HCT116 (cell line): Measurements from ENCODE around the gene LIN28A.

ENCODE experiments used
- EGR1 ChIP-seq: IDR thresholded peaks from 2 replicates; pipeline ENCODE4 v1.6.1; 2012; ENCODE audit warnings: low read depth
- EZH2phosphoT487 ChIP-seq: fragments of 200-600 bp; IDR thresholded peaks from 2 replicates; pipeline ENCODE4 v1.6.1; 2018; ENCODE audit warnings: antibody characterized with exemption, borderline replicate concordance
- POLR2A ChIP-seq: IDR thresholded peaks from 2 replicates; pipeline ENCODE4 v1.7.0; 2011; ENCODE audit warnings: borderline replicate concordance; ENCODE audit not compliant: insufficient read depth, insufficient read length; ENCODE audit errors: extremely low read depth
- POLR2AphosphoS5 ChIP-seq: IDR thresholded peaks from 2 replicates; pipeline ENCODE4 v1.6.1; 2011; ENCODE audit warnings: mild to moderate bottlenecking, low read depth, low read length, moderate library complexity
- REST ChIP-seq: IDR thresholded peaks from 2 replicates; pipeline ENCODE4 v1.6.1; 2012; ENCODE audit warnings: low read depth
- SIN3A ChIP-seq: IDR thresholded peaks from 2 replicates; pipeline ENCODE4 v1.6.1; 2012; ENCODE audit warnings: low read depth
- SP1 ChIP-seq: IDR thresholded peaks from 2 replicates; pipeline ENCODE4 v1.6.1; 2012; ENCODE audit warnings: low read depth
- TF ChIP-seq, protein P1 (sequence below), 3 experiments: fragments of 200-600 bp in 1 of 3; sonication (generic) in 1 of 3; IDR thresholded peaks in 2 of 3; conservative IDR thresholded peaks in 1 of 3; 2 replicates each; pipeline ENCODE4 v1.5.1; 2012 to 2017; ENCODE audit warnings: low read depth in 2 of 3, low read length in 2 of 3, antibody characterized with exemption in 1 of 3, borderline replicate concordance in 1 of 3, control low read depth in 1 of 3, mild to moderate bottlenecking in 1 of 3, mixed read lengths in 1 of 3, mixed run types in 1 of 3, moderate library complexity in 1 of 3; ENCODE audit not compliant: insufficient read depth in 1 of 3

GRCh38 chr1:26469558-26469957 lies 58.9 kb downstream of the LIN28A start:
- no peak for TF ChIP-seq POLR2A
- TF ChIP-seq SIN3A: no peak
- no peak for TF ChIP-seq EGR1
- TF ChIP-seq, protein P1, sequence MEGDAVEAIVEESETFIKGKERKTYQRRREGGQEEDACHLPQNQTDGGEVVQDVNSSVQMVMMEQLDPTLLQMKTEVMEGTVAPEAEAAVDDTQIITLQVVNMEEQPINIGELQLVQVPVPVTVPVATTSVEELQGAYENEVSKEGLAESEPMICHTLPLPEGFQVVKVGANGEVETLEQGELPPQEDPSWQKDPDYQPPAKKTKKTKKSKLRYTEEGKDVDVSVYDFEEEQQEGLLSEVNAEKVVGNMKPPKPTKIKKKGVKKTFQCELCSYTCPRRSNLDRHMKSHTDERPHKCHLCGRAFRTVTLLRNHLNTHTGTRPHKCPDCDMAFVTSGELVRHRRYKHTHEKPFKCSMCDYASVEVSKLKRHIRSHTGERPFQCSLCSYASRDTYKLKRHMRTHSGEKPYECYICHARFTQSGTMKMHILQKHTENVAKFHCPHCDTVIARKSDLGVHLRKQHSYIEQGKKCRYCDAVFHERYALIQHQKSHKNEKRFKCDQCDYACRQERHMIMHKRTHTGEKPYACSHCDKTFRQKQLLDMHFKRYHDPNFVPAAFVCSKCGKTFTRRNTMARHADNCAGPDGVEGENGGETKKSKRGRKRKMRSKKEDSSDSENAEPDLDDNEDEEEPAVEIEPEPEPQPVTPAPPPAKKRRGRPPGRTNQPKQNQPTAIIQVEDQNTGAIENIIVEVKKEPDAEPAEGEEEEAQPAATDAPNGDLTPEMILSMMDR (IDR thresholded peaks at IDR 0.05 in 2 of 3, conservative IDR thresholded peaks at IDR 0.05 in 1 of 3; ENCODE audit: borderline replicate concordance in 1 of 3, insufficient read depth in 1 of 3, low read depth in 2 of 3, low read length in 2 of 3): no peak
- no peak for TF ChIP-seq REST
- TF ChIP-seq POLR2AphosphoS5: no peak
- TF ChIP-seq EZH2phosphoT487: no peak
- TF ChIP-seq SP1: no peak
